ENCODE results near the gene KCNN3. TPM values are rescaled to one million over a fixed set of nuclear protein-coding genes. Genes with fewer than 3 reads are reported as not detected.

The KCNN3 gene
- total and polyA plus RNA-seq, 2 of the 13 experiments (the other 11 are each of a cell fraction or from before 2014, with no cell fraction given) = not detected

GRCh38 chr1:154845879-154846278, 24.2 kb downstream of the KCNN3 start:
- Histone ChIP-seq H3K27ac (ENCODE audit: extremely low read length, insufficient read depth, low read length) (no peak overlapping the region), H3K27me3 (ENCODE audit: control insufficient read depth in 1 of 2, insufficient read depth in 2 of 2, low read length in 2 of 2) (peaks cover 4 to 64% of the 10 kb centered on the region in 2 experiments; a peak in 4 of 5 replicates), H3K4me1 (ENCODE audit: insufficient read depth, low read length) (no peaks in the 10 kb centered on the region), H3K36me3 (replicated peaks in 1 of 2; ENCODE audit: control insufficient read depth in 1 of 2, insufficient read depth in 2 of 2, low read length in 2 of 2) (no peaks in the 10 kb centered on the region), H3K9ac (ENCODE audit: insufficient read depth, low read depth, low read length) (no peak overlapping the region), H3K79me2 (ENCODE audit: insufficient read depth, low read length) (no peaks in the 10 kb centered on the region), H3K9me3 (ENCODE audit: low read length) (no peaks in the 10 kb centered on the region), H2AFZ (ENCODE audit: low read length) (no peak overlapping the region), H3K4me3 (replicated peaks in 1 of 3; ENCODE audit: insufficient read depth in 1 of 3, low read depth in 2 of 3, low read length in 3 of 3) (no peak overlapping the region), H4K20me1 (ENCODE audit: insufficient read depth, low read length) (no peaks in the 10 kb centered on the region), H3K4me2 (ENCODE audit: low read depth, low read length) (no peak overlapping the region)
- no peak for ATAC-seq
- in situ Hi-C loops (cut with HindIII; ENCODE audit: extremely low pct_ligation_motif_present, low pct_unique_long_range_greater_than_20kb) (no loop called here), intact Hi-C loops (cut with micrococcal nuclease; ENCODE audit: unreplicated experiment) (no loop called here)
- 0% methylated on average over 4 of the region's 6 CpGs for WGBS (ENCODE audit: low lambda C conversion rate)
- no peak for FAIRE-seq
- POLR2A ChIA-PET = no interaction called here
- CTCF ChIA-PET (ENCODE audit: low intra/inter-chr PET ratio, low total read pairs) = no interaction called here
- BruUV-seq (replicated peaks) = no TSS peak
- no peak for DNase-seq (ENCODE audit: low spot score)
- TF ChIP-seq ATRX (CRISPR knock-in tag; IDR thresholded peaks at IDR 0.05; ENCODE audit: borderline replicate concordance) = no peak
- TF ChIP-seq PHF5A (CRISPR knock-in tag; IDR thresholded peaks at IDR 0.05; ENCODE audit: low read depth, unreplicated experiment) = no peak
- no peak for TF ChIP-seq WIZ (CRISPR knock-in tag; IDR thresholded peaks at IDR 0.05)
- no peak for TF ChIP-seq ZNF770 (CRISPR knock-in tag; IDR thresholded peaks at IDR 0.05)
- no peak for TF ChIP-seq RCOR2 (CRISPR knock-in tag; IDR thresholded peaks at IDR 0.05)
- TF ChIP-seq ZBTB10 (CRISPR knock-in tag; IDR thresholded peaks at IDR 0.05; ENCODE audit: borderline replicate concordance) = no peak
- no peak for TF ChIP-seq ZSCAN21 (CRISPR knock-in tag; IDR thresholded peaks at IDR 0.05; ENCODE audit: borderline replicate concordance)
- no peak for TF ChIP-seq ZNF274 (CRISPR knock-in tag; IDR thresholded peaks at IDR 0.05)
- TF ChIP-seq EHMT2 (IDR thresholded peaks at IDR 0.05; ENCODE audit: borderline replicate concordance, low read depth, low read length) = no peak
- no peak for TF ChIP-seq ZC3H4 (CRISPR knock-in tag; IDR thresholded peaks at IDR 0.05; ENCODE audit: borderline replicate concordance)
- TF ChIP-seq MLXIP (CRISPR knock-in tag; IDR thresholded peaks at IDR 0.05; ENCODE audit: borderline replicate concordance) = no peak
- no peak for TF ChIP-seq POGK (CRISPR knock-in tag; conservative IDR thresholded peaks at IDR 0.05)
- no peak for TF ChIP-seq RFX5 (IDR thresholded peaks at IDR 0.05; ENCODE audit: low read depth, low read length)
- TF ChIP-seq GLI4 (CRISPR knock-in tag; IDR thresholded peaks at IDR 0.05; ENCODE audit: borderline replicate concordance) = no peak
- no peak for TF ChIP-seq REXO4 (CRISPR knock-in tag; IDR thresholded peaks at IDR 0.05; ENCODE audit: borderline replicate concordance)

All from HepG2 (cell line).